ENCODE data around the gene SORCS2.

The SORCS2 gene

GRCh38 chr4:7280926-7281690 lies 88.8 kb downstream of the SORCS2 start:
- H3K27ac ChIP-seq = no peak overlapping the region
- TF ChIP-seq CTCF (IDR thresholded peaks at IDR 0.05) = no peak
- H3K4me3 ChIP-seq = no peak overlapping the region
- no peak for DNase-seq (ENCODE audit: low spot score)

- no peak for DNase-seq (ENCODE audit: low spot score)
- H3K4me3 ChIP-seq = no peak overlapping the region
- no peak overlapping the region for H3K27ac ChIP-seq
- no peak for TF ChIP-seq CTCF (IDR thresholded peaks at IDR 0.05)
Measured at GRCh38 chr4:7281691-7282665, 89.6 kb downstream of the SORCS2 start.

GRCh38 chr4:7282786-7283440 lies 90.6 kb downstream of the SORCS2 start:
- no peak overlapping the region for H3K27ac ChIP-seq

GRCh38 chr4:7285244-7286094 lies 93.1 kb downstream of the SORCS2 start:
- no peak for TF ChIP-seq CTCF (IDR thresholded peaks at IDR 0.05)
- Histone ChIP-seq H3K4me3 (no peak overlapping the region), H3K27ac (no peak overlapping the region)
- no peak for DNase-seq (ENCODE audit: low spot score)

More at GRCh38 chr4:7282786-7283440, 90.6 kb downstream of the SORCS2 start:
- TF ChIP-seq CTCF (IDR thresholded peaks at IDR 0.05) = no peak
- DNase-seq (ENCODE audit: low spot score) = no peak
- H3K4me3 ChIP-seq = no peak overlapping the region

- Histone ChIP-seq H3K4me3 (no peak overlapping the region), H3K27ac (no peak overlapping the region)
- no peak for TF ChIP-seq CTCF (IDR thresholded peaks at IDR 0.05)
- no peak for DNase-seq (ENCODE audit: low spot score)
Measured at GRCh38 chr4:7286170-7286569, 93.8 kb downstream of the SORCS2 start.

GRCh38 chr4:7286798-7287197 lies 94.5 kb downstream of the SORCS2 start:
- no peak for DNase-seq (ENCODE audit: low spot score)
- Histone ChIP-seq H3K27ac (no peak overlapping the region), H3K4me3 (no peak overlapping the region)
- TF ChIP-seq CTCF (IDR thresholded peaks at IDR 0.05) = no peak
